ENCODE data around the gene REV3L. TPM values are rescaled to one million over a fixed set of nuclear protein-coding genes. Genes with fewer than 3 reads are reported as not detected.

REV3L gene
- total RNA-seq, 1 donor from 2014 or later = 42.3 TPM

GRCh38 chr6:111417946-111418345 lies 65.1 kb downstream of the REV3L start:
- Histone ChIP-seq H3K36me3 (ENCODE audit: control insufficient read depth in 3 of 3, insufficient read depth in 3 of 3, low read length in 3 of 3) (no peaks in the 10 kb centered on the region), H3K27ac (ENCODE audit: low read depth, low read length) (no peak overlapping the region), H3K9me3 (ENCODE audit: control insufficient read depth in 3 of 3, low read length in 3 of 3) (no peaks in the 10 kb centered on the region), H3K4me3 (ENCODE audit: low read length in 3 of 3) (no peak overlapping the region), H3K9ac (ENCODE audit: low read depth in 1 of 3, low read length in 3 of 3) (peak overlapping the region in 1 of 3 donors; percentile 2), H3K4me1 (ENCODE audit: control insufficient read depth in 3 of 3, insufficient read depth in 3 of 3, low read length in 3 of 3) (peaks cover 14 to 22% (median 17%) of the 10 kb centered on the region in 3 donors), H3K27me3 (ENCODE audit: control insufficient read depth in 3 of 3, insufficient read depth in 3 of 3, low read length in 3 of 3) (no peaks in the 10 kb centered on the region)

GRCh38 chr6:111417181-111417585 lies 65.8 kb downstream of the REV3L start:
- peak overlapping the region in 2 of 3 donors; percentile 4 to 38 for H3K9ac ChIP-seq (ENCODE audit: low read depth in 1 of 3, low read length in 3 of 3)
- no peaks in the 10 kb centered on the region for H3K9me3 ChIP-seq (ENCODE audit: control insufficient read depth in 3 of 3, low read length in 3 of 3)
- H3K27me3 ChIP-seq (ENCODE audit: control insufficient read depth in 3 of 3, insufficient read depth in 3 of 3, low read length in 3 of 3) = no peaks in the 10 kb centered on the region
- no peak overlapping the region for H3K4me3 ChIP-seq (ENCODE audit: low read length in 3 of 3)
- no peaks in the 10 kb centered on the region for H3K36me3 ChIP-seq (ENCODE audit: control insufficient read depth in 3 of 3, insufficient read depth in 3 of 3, low read length in 3 of 3)
- H3K27ac ChIP-seq (ENCODE audit: low read depth, low read length) = peak overlapping the region; percentile 20
- peaks cover 14 to 20% (median 16%) of the 10 kb centered on the region in 3 donors for H3K4me1 ChIP-seq (ENCODE audit: control insufficient read depth in 3 of 3, insufficient read depth in 3 of 3, low read length in 3 of 3)

DNA sequence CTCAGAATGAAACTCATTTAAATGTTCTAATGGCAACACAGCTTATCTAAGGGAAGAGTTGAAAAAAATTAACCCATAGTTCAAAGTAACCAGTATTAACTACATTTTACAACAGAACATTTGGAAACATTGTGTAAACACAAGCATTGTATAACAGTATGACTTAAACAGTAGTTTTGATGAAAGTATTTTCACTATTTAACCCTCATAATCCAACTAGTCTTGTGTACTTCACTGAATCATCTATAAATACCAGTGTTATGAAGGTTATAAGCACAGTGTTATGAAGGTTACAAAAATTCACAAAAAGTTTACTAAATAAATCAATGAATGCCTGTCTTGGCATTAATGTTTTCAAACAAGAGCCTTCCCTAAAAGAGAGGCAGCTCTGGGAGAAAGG lies 66.5 kb downstream of the REV3L start:
- Histone ChIP-seq H3K4me3 (ENCODE audit: low read length in 3 of 3) (no peak overlapping the region), H3K4me1 (ENCODE audit: control insufficient read depth in 3 of 3, insufficient read depth in 3 of 3, low read length in 3 of 3) (peaks cover 14 to 20% (median 16%) of the 10 kb centered on the region in 3 donors), H3K27ac (ENCODE audit: low read depth, low read length) (no peak overlapping the region), H3K9ac (ENCODE audit: low read depth in 1 of 3, low read length in 3 of 3) (no peak overlapping the region), H3K9me3 (ENCODE audit: control insufficient read depth in 3 of 3, low read length in 3 of 3) (no peaks in the 10 kb centered on the region), H3K36me3 (ENCODE audit: control insufficient read depth in 3 of 3, insufficient read depth in 3 of 3, low read length in 3 of 3) (no peaks in the 10 kb centered on the region), H3K27me3 (ENCODE audit: control insufficient read depth in 3 of 3, insufficient read depth in 3 of 3, low read length in 3 of 3) (no peaks in the 10 kb centered on the region)

DNA sequence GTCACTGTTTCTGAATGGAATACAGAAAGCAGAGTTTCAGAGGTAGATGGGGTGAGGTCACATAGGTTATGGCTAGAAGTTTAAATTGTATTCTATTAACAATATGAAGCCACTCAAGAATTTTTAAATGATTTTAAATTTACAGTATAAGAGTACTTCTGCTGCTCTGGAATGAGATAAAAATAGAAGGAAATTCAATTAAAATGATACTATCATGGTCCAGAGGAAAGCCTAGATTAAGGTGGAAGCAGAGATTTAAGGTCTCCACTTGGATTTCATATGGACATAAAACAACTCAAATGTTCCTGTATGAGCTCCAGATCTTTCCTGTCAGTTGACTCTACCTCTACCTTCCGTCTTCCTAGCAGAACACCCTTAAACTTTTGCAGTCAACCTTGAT lies 68.6 kb downstream of the REV3L start:
- Histone ChIP-seq H3K9me3 (ENCODE audit: control insufficient read depth in 3 of 3, low read length in 3 of 3) (no peaks in the 10 kb centered on the region), H3K9ac (ENCODE audit: low read depth in 1 of 3, low read length in 3 of 3) (no peak overlapping the region), H3K4me3 (ENCODE audit: low read length in 3 of 3) (no peak overlapping the region), H3K27ac (ENCODE audit: low read depth, low read length) (no peak overlapping the region), H3K27me3 (ENCODE audit: control insufficient read depth in 3 of 3, insufficient read depth in 3 of 3, low read length in 3 of 3) (no peaks in the 10 kb centered on the region), H3K4me1 (ENCODE audit: control insufficient read depth in 3 of 3, insufficient read depth in 3 of 3, low read length in 3 of 3) (peaks cover 14 to 20% (median 16%) of the 10 kb centered on the region in 3 donors), H3K36me3 (ENCODE audit: control insufficient read depth in 3 of 3, insufficient read depth in 3 of 3, low read length in 3 of 3) (peaks cover 0 to 9% (median 2%) of the 10 kb centered on the region in 3 donors)

- Histone ChIP-seq H3K4me1 (ENCODE audit: control insufficient read depth in 3 of 3, insufficient read depth in 3 of 3, low read length in 3 of 3) (peaks cover 5 to 9% (median 7%) of the 10 kb centered on the region in 3 donors), H3K36me3 (ENCODE audit: control insufficient read depth in 3 of 3, insufficient read depth in 3 of 3, low read length in 3 of 3) (peaks cover 0 to 13% (median 2%) of the 10 kb centered on the region in 3 donors), H3K27ac (ENCODE audit: low read depth, low read length) (no peak overlapping the region)
These were observed 70.9 kb downstream of the REV3L start for GRCh38 chr6:111411978-111412566.

DNA sequence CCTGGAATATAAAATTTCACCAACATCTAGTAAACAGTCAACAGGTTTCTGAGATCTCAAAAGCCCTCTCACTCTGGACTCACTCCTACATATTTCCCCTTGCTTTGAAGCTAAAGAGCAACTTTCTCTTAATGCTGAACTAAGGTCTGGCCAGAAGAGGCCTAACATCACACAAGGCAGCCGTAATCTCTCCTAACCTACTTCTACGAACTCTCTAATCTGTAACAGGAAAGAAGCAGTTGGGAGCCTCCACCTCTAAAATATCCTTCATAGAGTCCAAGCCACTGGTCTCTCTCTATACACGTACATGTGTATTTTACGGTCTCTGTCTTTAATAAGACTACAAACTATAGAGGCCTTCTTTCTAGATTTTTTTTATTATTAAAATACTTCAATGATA lies 72.0 kb downstream of the REV3L start:
- H3K4me3 ChIP-seq (ENCODE audit: low read length in 3 of 3) = no peak overlapping the region
- peak overlapping the region; percentile 9 for H3K27ac ChIP-seq (ENCODE audit: low read depth, low read length)
- H3K9me3 ChIP-seq (ENCODE audit: control insufficient read depth in 3 of 3, low read length in 3 of 3) = no peaks in the 10 kb centered on the region
- no peak overlapping the region for H3K9ac ChIP-seq (ENCODE audit: low read depth in 1 of 3, low read length in 3 of 3)
- peaks cover 0 to 13% (median 2%) of the 10 kb centered on the region in 3 donors for H3K36me3 ChIP-seq (ENCODE audit: control insufficient read depth in 3 of 3, insufficient read depth in 3 of 3, low read length in 3 of 3)
- H3K27me3 ChIP-seq (ENCODE audit: control insufficient read depth in 3 of 3, insufficient read depth in 3 of 3, low read length in 3 of 3) = no peaks in the 10 kb centered on the region
- no peaks in the 10 kb centered on the region for H3K4me1 ChIP-seq (ENCODE audit: control insufficient read depth in 3 of 3, insufficient read depth in 3 of 3, low read length in 3 of 3)

More at GRCh38 chr6:111411978-111412566, 70.9 kb downstream of the REV3L start:
- H3K9ac ChIP-seq (ENCODE audit: low read depth in 1 of 3, low read length in 3 of 3) = no peak overlapping the region
- H3K27me3 ChIP-seq (ENCODE audit: control insufficient read depth in 3 of 3, insufficient read depth in 3 of 3, low read length in 3 of 3) = no peaks in the 10 kb centered on the region
- H3K4me3 ChIP-seq (ENCODE audit: low read length in 3 of 3) = no peak overlapping the region
- H3K9me3 ChIP-seq (ENCODE audit: control insufficient read depth in 3 of 3, low read length in 3 of 3) = no peaks in the 10 kb centered on the region

GRCh38 chr6:111410371-111410770 lies 72.6 kb downstream of the REV3L start:
- Histone ChIP-seq H3K9me3 (ENCODE audit: control insufficient read depth in 3 of 3, low read length in 3 of 3) (no peaks in the 10 kb centered on the region), H3K27ac (ENCODE audit: low read depth, low read length) (peak overlapping the region; percentile 9), H3K9ac (ENCODE audit: low read depth in 1 of 3, low read length in 3 of 3) (no peak overlapping the region)

DNA sequence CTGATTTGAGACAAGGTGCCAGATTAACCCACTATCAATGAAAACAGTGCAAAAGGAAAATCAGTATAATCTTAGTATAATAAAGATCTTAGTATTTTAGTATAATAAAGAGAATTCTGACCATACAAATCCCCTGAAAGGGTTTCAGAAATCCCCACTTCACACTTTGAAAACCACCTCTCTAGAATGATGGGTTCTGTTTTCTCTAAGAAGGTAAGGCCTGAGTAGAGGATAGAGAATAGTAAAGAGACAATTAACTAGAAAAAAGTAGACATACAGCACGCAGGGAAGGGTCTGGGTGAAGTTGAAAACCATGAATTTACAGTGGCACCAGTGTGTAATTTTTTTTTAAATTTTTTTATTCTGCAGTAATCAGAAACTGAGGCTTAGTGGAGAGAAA lies 73.6 kb downstream of the REV3L start:
- Histone ChIP-seq H3K27me3 (ENCODE audit: control insufficient read depth in 3 of 3, insufficient read depth in 3 of 3, low read length in 3 of 3) (no peaks in the 10 kb centered on the region), H3K27ac (ENCODE audit: low read depth, low read length) (no peak overlapping the region), H3K9me3 (ENCODE audit: control insufficient read depth in 3 of 3, low read length in 3 of 3) (no peaks in the 10 kb centered on the region), H3K4me1 (ENCODE audit: control insufficient read depth in 3 of 3, insufficient read depth in 3 of 3, low read length in 3 of 3) (no peaks in the 10 kb centered on the region), H3K9ac (ENCODE audit: low read depth in 1 of 3, low read length in 3 of 3) (no peak overlapping the region), H3K36me3 (ENCODE audit: control insufficient read depth in 3 of 3, insufficient read depth in 3 of 3, low read length in 3 of 3) (peaks cover 2 to 17% (median 5%) of the 10 kb centered on the region in 3 donors), H3K4me3 (ENCODE audit: low read length in 3 of 3) (no peak overlapping the region)

More at GRCh38 chr6:111410371-111410770, 72.6 kb downstream of the REV3L start:
- no peaks in the 10 kb centered on the region for H3K27me3 ChIP-seq (ENCODE audit: control insufficient read depth in 3 of 3, insufficient read depth in 3 of 3, low read length in 3 of 3)
- no peaks in the 10 kb centered on the region for H3K4me1 ChIP-seq (ENCODE audit: control insufficient read depth in 3 of 3, insufficient read depth in 3 of 3, low read length in 3 of 3)
- H3K36me3 ChIP-seq (ENCODE audit: control insufficient read depth in 3 of 3, insufficient read depth in 3 of 3, low read length in 3 of 3) = peaks cover 0 to 13% (median 2%) of the 10 kb centered on the region in 3 donors
- H3K4me3 ChIP-seq (ENCODE audit: low read length in 3 of 3) = no peak overlapping the region

DNA sequence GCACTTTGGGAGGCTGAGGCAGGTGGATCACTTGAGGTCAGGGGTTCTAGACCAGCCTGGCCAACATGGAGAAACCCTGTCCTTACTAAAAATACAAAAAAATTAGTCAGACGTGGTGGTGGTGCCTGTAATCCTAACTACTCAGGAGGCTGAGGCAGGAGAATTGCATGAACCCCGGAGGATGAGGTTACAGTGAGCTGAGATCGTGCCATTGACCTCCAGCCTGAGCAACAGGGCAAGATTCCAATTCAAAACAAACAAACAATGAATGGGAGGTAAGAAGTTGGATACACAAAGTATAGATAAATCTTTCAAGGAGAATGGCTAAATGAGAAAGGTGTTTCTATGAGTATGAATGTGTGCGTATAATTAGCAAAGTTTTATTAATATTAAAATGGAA lies 75.3 kb downstream of the REV3L start:
- Histone ChIP-seq H3K36me3 (ENCODE audit: control insufficient read depth in 3 of 3, insufficient read depth in 3 of 3, low read length in 3 of 3) (peaks cover 5 to 31% (median 18%) of the 10 kb centered on the region in 3 donors), H3K27ac (ENCODE audit: low read depth, low read length) (no peak overlapping the region), H3K4me3 (ENCODE audit: low read length in 3 of 3) (no peak overlapping the region), H3K27me3 (ENCODE audit: control insufficient read depth in 3 of 3, insufficient read depth in 3 of 3, low read length in 3 of 3) (no peaks in the 10 kb centered on the region), H3K4me1 (ENCODE audit: control insufficient read depth in 3 of 3, insufficient read depth in 3 of 3, low read length in 3 of 3) (no peaks in the 10 kb centered on the region), H3K9me3 (ENCODE audit: control insufficient read depth in 3 of 3, low read length in 3 of 3) (no peaks in the 10 kb centered on the region), H3K9ac (ENCODE audit: low read depth in 1 of 3, low read length in 3 of 3) (no peak overlapping the region)

DNA sequence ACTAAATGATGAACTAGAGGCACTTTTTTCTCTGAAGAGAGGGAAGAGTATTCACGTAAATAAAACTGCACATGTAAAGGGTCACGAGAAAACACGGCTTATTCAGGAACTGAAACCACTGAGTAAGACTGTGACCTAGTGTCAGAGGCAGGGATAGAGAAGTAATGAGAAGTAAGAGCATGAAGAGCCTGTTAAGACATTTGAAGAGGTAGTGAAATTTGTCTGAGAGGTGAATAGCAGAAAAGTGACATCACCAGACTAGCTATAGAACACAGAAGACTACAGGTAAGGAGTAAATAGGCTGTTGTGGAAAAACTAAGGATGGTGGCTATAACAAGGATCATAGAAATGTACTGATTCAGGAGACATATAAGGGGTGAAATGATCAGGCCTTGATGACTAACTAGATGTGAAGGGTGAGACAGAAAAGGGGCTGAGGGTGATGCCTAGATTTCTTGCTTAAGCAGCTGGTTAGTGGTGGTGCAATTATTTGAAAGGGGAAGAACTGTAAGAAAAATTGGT lies 76.8 kb downstream of the REV3L start:
- Histone ChIP-seq H3K9me3 (ENCODE audit: control insufficient read depth in 3 of 3, low read length in 3 of 3) (no peaks in the 10 kb centered on the region), H3K27me3 (ENCODE audit: control insufficient read depth in 3 of 3, insufficient read depth in 3 of 3, low read length in 3 of 3) (no peaks in the 10 kb centered on the region), H3K4me1 (ENCODE audit: control insufficient read depth in 3 of 3, insufficient read depth in 3 of 3, low read length in 3 of 3) (no peaks in the 10 kb centered on the region), H3K36me3 (ENCODE audit: control insufficient read depth in 3 of 3, insufficient read depth in 3 of 3, low read length in 3 of 3) (peaks cover 5 to 34% (median 18%) of the 10 kb centered on the region in 3 donors), H3K9ac (ENCODE audit: low read depth in 1 of 3, low read length in 3 of 3) (no peak overlapping the region), H3K27ac (ENCODE audit: low read depth, low read length) (no peak overlapping the region), H3K4me3 (ENCODE audit: low read length in 3 of 3) (no peak overlapping the region)
